ENCODE results near the gene KRTAP3-3.

Gene KRTAP3-3

GRCh38 chr17:40949418-40949817, 44.5 kb downstream of the KRTAP3-3 start:
- TF ChIP-seq CTCF (IDR thresholded peaks at IDR 0.05; ENCODE audit: low read depth, low read length, missing control alignments) = no peak
- no peak for DNase-seq (ENCODE audit: low read depth)
- in situ Hi-C loops (cut with HindIII; ENCODE audit: low sequenced_read_pairs) = no loop called here
- no peak overlapping the region for H3K4me3 ChIP-seq (ENCODE audit: low read depth, low read length)

- H3K4me3 ChIP-seq (ENCODE audit: low read depth, low read length) = no peak overlapping the region
- TF ChIP-seq CTCF (IDR thresholded peaks at IDR 0.05; ENCODE audit: low read depth, low read length, missing control alignments) = no peak
- DNase-seq (ENCODE audit: low read depth) = no peak
- in situ Hi-C loops (cut with HindIII; ENCODE audit: low sequenced_read_pairs) = no loop called here
Measured at GRCh38 chr17:40947929-40948328, 46.0 kb downstream of the KRTAP3-3 start.

GRCh38 chr17:40945414-40945813, 48.5 kb downstream of the KRTAP3-3 start:
- no peak for TF ChIP-seq CTCF (IDR thresholded peaks at IDR 0.05; ENCODE audit: low read depth, low read length, missing control alignments)
- in situ Hi-C loops (cut with HindIII; ENCODE audit: low sequenced_read_pairs) = no loop called here
- no peak for DNase-seq (ENCODE audit: low read depth)
- H3K4me3 ChIP-seq (ENCODE audit: low read depth, low read length) = no peak overlapping the region

DNA sequence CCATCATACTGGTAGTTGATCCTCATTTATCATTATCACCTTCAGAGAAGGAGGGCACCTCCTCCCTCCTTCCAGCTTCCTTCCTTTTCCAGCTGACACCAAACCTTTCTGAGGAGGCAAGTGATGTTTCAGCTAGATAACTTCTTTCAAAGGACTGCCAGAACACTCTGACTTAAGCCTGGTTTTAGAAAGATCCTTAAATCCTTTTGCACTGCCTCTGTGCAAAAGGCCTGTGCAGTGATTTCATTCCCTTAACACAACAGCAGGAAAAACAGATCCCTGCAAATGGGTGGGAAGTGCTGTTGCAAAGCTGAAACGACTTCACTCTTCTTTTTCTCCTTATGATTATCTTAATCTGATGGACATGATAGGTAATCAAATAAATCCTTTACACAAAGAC, 49.4 kb downstream of the KRTAP3-3 start:
- no peak for DNase-seq (ENCODE audit: low read depth)
- no peak overlapping the region for H3K4me3 ChIP-seq (ENCODE audit: low read depth, low read length)
- TF ChIP-seq CTCF (IDR thresholded peaks at IDR 0.05; ENCODE audit: low read depth, low read length, missing control alignments) = no peak
- in situ Hi-C loops (cut with HindIII; ENCODE audit: low sequenced_read_pairs) = no loop called here
